WI38 (cell line): ENCODE measurements around the gene CYP4F3.
"Not testable (repeated sequence)": the region's sequence is repeated elsewhere in the genome, so short reads cannot be mapped to it uniquely, and the experiment has no call there.

Source experiments
- H3K4me3 ChIP-seq: 2 replicates; pipeline ENCODE4 v1.5.1; 2011; ENCODE audit warnings: low read depth, mild to moderate bottlenecking, control low read depth, low read length
- CTCF ChIP-seq: IDR thresholded peaks from 2 replicates; pipeline ENCODE4 v1.5.1; 2012; ENCODE audit warnings: low read depth, mild to moderate bottlenecking, control low read depth, low read length

CYP4F3 gene

GRCh38 chr19:15643387-15643786 lies 2.7 kb downstream of the CYP4F3 start:
- TF ChIP-seq CTCF, result no peak
- H3K4me3 ChIP-seq, result no peak overlapping the region

- no peak for TF ChIP-seq CTCF
- no peak overlapping the region for H3K4me3 ChIP-seq
These were observed 3.5 kb downstream of the CYP4F3 start for GRCh38 chr19:15644066-15644741.

- no peak for TF ChIP-seq CTCF
- H3K4me3 ChIP-seq, result no peak overlapping the region
These were observed 4.1 kb downstream of the CYP4F3 start for GRCh38 chr19:15644816-15645215.

- no peak overlapping the region for H3K4me3 ChIP-seq
- no peak for TF ChIP-seq CTCF
These were observed 8.8 kb downstream of the CYP4F3 start for GRCh38 chr19:15649526-15649925.

- not testable (repeated sequence) for H3K4me3 ChIP-seq
These were observed 9.4 kb downstream of the CYP4F3 start for GRCh38 chr19:15650123-15650522.

- H3K4me3 ChIP-seq, result no peak overlapping the region
- no peak for TF ChIP-seq CTCF
These were observed 11.1 kb downstream of the CYP4F3 start for GRCh38 chr19:15651791-15652190.

- TF ChIP-seq CTCF, result no peak
These were observed 12.0 kb downstream of the CYP4F3 start for GRCh38 chr19:15652559-15653278.

More at GRCh38 chr19:15652559-15653278, 12.0 kb downstream of the CYP4F3 start:
- H3K4me3 ChIP-seq, result no peak overlapping the region
